HEK293 (cell line): ENCODE measurements around the gene CTDSP2.
"Not testable (repeated sequence)": the region's sequence is repeated elsewhere in the genome, so short reads cannot be mapped to it uniquely, and the experiment has no call there.

Experiments
- HOXA7 ChIP-seq: sonication (generic); formaldehyde crosslinking; IDR thresholded peaks from 2 replicates; pipeline ENCODE4 v1.8.1; 2022; ENCODE audit warnings: missing genetic modification reagents, borderline replicate concordance
- ZNF155 ChIP-seq: fragments of 450-650 bp; formaldehyde crosslinking; IDR thresholded peaks from 2 replicates; pipeline ENCODE4 v1.5.1; 2016; ENCODE audit warnings: missing biosample characterization, missing genetic modification characterization
- ZNF292 ChIP-seq: fragments of 450-650 bp; formaldehyde crosslinking; IDR thresholded peaks from 2 replicates; pipeline ENCODE4 v1.5.1; 2016; ENCODE audit warnings: low read depth, missing biosample characterization, missing genetic modification characterization, borderline replicate concordance
- ZNF843 ChIP-seq: fragments of 450-650 bp; formaldehyde crosslinking; IDR thresholded peaks from 2 replicates; pipeline ENCODE4 v1.5.1; 2016; ENCODE audit warnings: missing biosample characterization, missing genetic modification characterization
- TF ChIP-seq, protein P1 (sequence below): fragments of 450-650 bp; formaldehyde crosslinking; IDR thresholded peaks from 2 replicates; pipeline ENCODE4 v1.5.1; 2016; ENCODE audit warnings: missing biosample characterization, missing genetic modification characterization

DNA sequence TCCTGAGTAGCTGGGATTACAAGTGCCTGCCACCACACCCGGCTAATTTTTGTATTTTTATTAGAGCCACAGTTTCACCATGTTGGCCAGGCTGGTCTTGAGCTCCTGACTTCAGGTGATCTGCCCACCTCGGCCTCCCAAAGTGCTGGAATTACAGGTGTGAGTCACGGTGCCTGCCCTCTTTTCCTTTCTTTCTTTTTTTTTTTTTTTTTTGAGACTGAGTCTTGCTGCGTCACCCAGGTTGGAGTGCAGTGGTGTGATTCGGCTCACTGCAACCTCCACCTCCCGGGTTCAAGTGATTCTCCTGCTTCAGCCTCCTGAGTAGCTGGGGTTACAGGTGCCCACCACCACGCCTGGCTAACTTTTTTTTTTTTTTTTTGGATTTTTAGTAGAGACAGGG lies 11.6 kb upstream of the CTDSP2 start:
- TF ChIP-seq ZNF155 (tag by site-specific recombination); HOXA7; ZNF292 (tag by site-specific recombination); ZNF843: not testable (repeated sequence)
- TF ChIP-seq, protein P1, sequence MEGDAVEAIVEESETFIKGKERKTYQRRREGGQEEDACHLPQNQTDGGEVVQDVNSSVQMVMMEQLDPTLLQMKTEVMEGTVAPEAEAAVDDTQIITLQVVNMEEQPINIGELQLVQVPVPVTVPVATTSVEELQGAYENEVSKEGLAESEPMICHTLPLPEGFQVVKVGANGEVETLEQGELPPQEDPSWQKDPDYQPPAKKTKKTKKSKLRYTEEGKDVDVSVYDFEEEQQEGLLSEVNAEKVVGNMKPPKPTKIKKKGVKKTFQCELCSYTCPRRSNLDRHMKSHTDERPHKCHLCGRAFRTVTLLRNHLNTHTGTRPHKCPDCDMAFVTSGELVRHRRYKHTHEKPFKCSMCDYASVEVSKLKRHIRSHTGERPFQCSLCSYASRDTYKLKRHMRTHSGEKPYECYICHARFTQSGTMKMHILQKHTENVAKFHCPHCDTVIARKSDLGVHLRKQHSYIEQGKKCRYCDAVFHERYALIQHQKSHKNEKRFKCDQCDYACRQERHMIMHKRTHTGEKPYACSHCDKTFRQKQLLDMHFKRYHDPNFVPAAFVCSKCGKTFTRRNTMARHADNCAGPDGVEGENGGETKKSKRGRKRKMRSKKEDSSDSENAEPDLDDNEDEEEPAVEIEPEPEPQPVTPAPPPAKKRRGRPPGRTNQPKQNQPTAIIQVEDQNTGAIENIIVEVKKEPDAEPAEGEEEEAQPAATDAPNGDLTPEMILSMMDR (tag by site-specific recombination) = not testable (repeated sequence)
